ENCODE measurements around the gene TEX13D. TPM values are rescaled to one million over a fixed set of nuclear protein-coding genes. Genes with fewer than 3 reads are reported as not detected.

The TEX13D gene
- total and polyA plus RNA-seq, 4 donors, result not detected

DNA sequence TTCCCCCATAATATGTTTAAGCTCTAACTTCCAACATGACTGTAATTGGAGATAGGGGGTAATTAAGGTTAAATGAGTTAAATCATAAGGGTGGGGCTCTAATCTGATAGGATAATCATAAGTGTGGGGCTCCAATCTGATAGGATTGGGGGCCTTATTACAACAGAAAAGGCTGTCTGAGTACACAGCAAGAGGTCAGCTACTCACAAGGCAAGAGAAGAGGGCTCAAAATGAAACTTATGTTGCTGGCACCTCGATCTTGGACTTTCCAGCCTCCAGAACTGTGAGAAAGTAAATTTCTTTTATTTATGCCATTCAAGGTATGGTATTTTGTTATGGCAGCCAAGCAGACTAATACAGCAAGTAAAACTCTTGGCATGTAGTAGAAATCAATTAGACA, 30.3 kb downstream of the TEX13D start:
- no peaks in the 10 kb centered on the region for H3K27me3 ChIP-seq (ENCODE audit: control insufficient read depth in 4 of 4, insufficient read depth in 4 of 4, low read length in 3 of 4)
- H3K4me3 ChIP-seq (ENCODE audit: low read depth in 1 of 3, low read length in 3 of 3), result no peak overlapping the region
- H3K9ac ChIP-seq (ENCODE audit: low read depth in 1 of 2, low read length in 2 of 2), result no peak overlapping the region
- no peak for DNase-seq (ENCODE audit: low spot score)
- no peaks in the 10 kb centered on the region for H3K9me3 ChIP-seq (ENCODE audit: control insufficient read depth in 4 of 4, low read length in 3 of 4)
- no peaks in the 10 kb centered on the region for H3K36me3 ChIP-seq (ENCODE audit: control insufficient read depth in 4 of 4, insufficient read depth in 3 of 4, low read depth in 1 of 4, low read length in 3 of 4)
- TF ChIP-seq, protein P1, sequence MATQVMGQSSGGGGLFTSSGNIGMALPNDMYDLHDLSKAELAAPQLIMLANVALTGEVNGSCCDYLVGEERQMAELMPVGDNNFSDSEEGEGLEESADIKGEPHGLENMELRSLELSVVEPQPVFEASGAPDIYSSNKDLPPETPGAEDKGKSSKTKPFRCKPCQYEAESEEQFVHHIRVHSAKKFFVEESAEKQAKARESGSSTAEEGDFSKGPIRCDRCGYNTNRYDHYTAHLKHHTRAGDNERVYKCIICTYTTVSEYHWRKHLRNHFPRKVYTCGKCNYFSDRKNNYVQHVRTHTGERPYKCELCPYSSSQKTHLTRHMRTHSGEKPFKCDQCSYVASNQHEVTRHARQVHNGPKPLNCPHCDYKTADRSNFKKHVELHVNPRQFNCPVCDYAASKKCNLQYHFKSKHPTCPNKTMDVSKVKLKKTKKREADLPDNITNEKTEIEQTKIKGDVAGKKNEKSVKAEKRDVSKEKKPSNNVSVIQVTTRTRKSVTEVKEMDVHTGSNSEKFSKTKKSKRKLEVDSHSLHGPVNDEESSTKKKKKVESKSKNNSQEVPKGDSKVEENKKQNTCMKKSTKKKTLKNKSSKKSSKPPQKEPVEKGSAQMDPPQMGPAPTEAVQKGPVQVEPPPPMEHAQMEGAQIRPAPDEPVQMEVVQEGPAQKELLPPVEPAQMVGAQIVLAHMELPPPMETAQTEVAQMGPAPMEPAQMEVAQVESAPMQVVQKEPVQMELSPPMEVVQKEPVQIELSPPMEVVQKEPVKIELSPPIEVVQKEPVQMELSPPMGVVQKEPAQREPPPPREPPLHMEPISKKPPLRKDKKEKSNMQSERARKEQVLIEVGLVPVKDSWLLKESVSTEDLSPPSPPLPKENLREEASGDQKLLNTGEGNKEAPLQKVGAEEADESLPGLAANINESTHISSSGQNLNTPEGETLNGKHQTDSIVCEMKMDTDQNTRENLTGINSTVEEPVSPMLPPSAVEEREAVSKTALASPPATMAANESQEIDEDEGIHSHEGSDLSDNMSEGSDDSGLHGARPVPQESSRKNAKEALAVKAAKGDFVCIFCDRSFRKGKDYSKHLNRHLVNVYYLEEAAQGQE (IDR thresholded peaks at IDR 0.05), result no peak
- TF ChIP-seq JUND (IDR thresholded peaks at IDR 0.05), result no peak
- TF ChIP-seq FOXA2 (IDR thresholded peaks at IDR 0.05), result no peak
- TF ChIP-seq, protein P2, sequence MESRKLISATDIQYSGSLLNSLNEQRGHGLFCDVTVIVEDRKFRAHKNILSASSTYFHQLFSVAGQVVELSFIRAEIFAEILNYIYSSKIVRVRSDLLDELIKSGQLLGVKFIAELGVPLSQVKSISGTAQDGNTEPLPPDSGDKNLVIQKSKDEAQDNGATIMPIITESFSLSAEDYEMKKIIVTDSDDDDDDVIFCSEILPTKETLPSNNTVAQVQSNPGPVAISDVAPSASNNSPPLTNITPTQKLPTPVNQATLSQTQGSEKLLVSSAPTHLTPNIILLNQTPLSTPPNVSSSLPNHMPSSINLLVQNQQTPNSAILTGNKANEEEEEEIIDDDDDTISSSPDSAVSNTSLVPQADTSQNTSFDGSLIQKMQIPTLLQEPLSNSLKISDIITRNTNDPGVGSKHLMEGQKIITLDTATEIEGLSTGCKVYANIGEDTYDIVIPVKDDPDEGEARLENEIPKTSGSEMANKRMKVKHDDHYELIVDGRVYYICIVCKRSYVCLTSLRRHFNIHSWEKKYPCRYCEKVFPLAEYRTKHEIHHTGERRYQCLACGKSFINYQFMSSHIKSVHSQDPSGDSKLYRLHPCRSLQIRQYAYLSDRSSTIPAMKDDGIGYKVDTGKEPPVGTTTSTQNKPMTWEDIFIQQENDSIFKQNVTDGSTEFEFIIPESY (IDR thresholded peaks at IDR 0.05), result no peak
- TF ChIP-seq HNF4A (conservative IDR thresholded peaks at IDR 0.05), result no peak
- no peak for TF ChIP-seq YY1 (IDR thresholded peaks at IDR 0.05)
- TF ChIP-seq TAF1 (conservative IDR thresholded peaks at IDR 0.05), result no peak
- TF ChIP-seq, protein P3, sequence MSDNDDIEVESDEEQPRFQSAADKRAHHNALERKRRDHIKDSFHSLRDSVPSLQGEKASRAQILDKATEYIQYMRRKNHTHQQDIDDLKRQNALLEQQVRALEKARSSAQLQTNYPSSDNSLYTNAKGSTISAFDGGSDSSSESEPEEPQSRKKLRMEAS (IDR thresholded peaks at IDR 0.05), result no peak
- TF ChIP-seq SP1 (IDR thresholded peaks at IDR 0.05), result no peak
- TF ChIP-seq, protein P4, sequence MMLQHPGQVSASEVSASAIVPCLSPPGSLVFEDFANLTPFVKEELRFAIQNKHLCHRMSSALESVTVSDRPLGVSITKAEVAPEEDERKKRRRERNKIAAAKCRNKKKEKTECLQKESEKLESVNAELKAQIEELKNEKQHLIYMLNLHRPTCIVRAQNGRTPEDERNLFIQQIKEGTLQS (IDR thresholded peaks at IDR 0.05), result no peak
- no peak for TF ChIP-seq EGR1 (IDR thresholded peaks at IDR 0.05; ENCODE audit: low read depth in 2 of 2)
- no peak for TF ChIP-seq HNF4G (IDR thresholded peaks at IDR 0.05)
- TF ChIP-seq, protein P5, sequence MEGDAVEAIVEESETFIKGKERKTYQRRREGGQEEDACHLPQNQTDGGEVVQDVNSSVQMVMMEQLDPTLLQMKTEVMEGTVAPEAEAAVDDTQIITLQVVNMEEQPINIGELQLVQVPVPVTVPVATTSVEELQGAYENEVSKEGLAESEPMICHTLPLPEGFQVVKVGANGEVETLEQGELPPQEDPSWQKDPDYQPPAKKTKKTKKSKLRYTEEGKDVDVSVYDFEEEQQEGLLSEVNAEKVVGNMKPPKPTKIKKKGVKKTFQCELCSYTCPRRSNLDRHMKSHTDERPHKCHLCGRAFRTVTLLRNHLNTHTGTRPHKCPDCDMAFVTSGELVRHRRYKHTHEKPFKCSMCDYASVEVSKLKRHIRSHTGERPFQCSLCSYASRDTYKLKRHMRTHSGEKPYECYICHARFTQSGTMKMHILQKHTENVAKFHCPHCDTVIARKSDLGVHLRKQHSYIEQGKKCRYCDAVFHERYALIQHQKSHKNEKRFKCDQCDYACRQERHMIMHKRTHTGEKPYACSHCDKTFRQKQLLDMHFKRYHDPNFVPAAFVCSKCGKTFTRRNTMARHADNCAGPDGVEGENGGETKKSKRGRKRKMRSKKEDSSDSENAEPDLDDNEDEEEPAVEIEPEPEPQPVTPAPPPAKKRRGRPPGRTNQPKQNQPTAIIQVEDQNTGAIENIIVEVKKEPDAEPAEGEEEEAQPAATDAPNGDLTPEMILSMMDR (IDR thresholded peaks at IDR 0.05; ENCODE audit: low read depth, low read length, missing input control), result no peak
- no peak for TF ChIP-seq FOXA1 (IDR thresholded peaks at IDR 0.05)
- no peak for TF ChIP-seq NR2F2 (IDR thresholded peaks at IDR 0.05)
- H3K27ac ChIP-seq (ENCODE audit: low read depth in 1 of 2, low read length in 2 of 2), result no peak overlapping the region
- no peaks in the 10 kb centered on the region for H3K4me1 ChIP-seq (ENCODE audit: control insufficient read depth in 4 of 4, insufficient read depth in 4 of 4, low read length in 3 of 4)
- 88% methylated on average over 1 of the region's 1 CpG for WGBS

DNA sequence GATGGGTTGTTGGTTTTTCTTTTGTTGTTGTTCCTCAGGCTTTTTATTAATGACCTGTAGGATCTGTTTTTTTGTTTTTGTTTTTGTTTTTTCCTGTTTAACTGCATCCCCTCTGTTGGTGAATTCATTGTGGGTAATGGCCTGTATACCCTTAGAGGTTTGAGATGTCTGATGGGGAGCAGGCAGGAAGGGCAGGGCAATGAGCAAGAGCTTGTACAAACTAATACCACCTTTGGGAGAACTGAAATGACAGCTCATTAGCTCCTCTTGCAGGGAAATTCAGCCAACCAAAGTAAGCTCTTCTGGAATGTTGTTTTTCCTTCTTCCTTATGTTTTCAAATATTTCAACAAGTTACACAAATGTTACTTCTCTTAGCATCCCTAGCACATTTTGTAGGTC, 37.3 kb downstream of the TEX13D start:
- Histone ChIP-seq H3K4me1 (ENCODE audit: control insufficient read depth in 4 of 4, insufficient read depth in 4 of 4, low read length in 3 of 4) (no peaks in the 10 kb centered on the region), H3K4me3 (ENCODE audit: low read depth in 1 of 3, low read length in 3 of 3) (no peak overlapping the region), H3K36me3 (ENCODE audit: control insufficient read depth in 4 of 4, insufficient read depth in 3 of 4, low read depth in 1 of 4, low read length in 3 of 4) (no peaks in the 10 kb centered on the region), H3K27me3 (ENCODE audit: control insufficient read depth in 4 of 4, insufficient read depth in 4 of 4, low read length in 3 of 4) (no peaks in the 10 kb centered on the region), H3K9me3 (ENCODE audit: control insufficient read depth in 4 of 4, low read length in 3 of 4) (no peaks in the 10 kb centered on the region), H3K27ac (ENCODE audit: low read depth in 1 of 2, low read length in 2 of 2) (no peak overlapping the region), H3K9ac (ENCODE audit: low read depth in 1 of 2, low read length in 2 of 2) (no peak overlapping the region)
- DNase-seq (ENCODE audit: low spot score), result no peak
- TF ChIP-seq RXRA (IDR thresholded peaks at IDR 0.05) (no peak), HNF4G (IDR thresholded peaks at IDR 0.05) (no peak), SP1 (IDR thresholded peaks at IDR 0.05) (no peak), TAF1 (conservative IDR thresholded peaks at IDR 0.05) (no peak), FOXA1 (IDR thresholded peaks at IDR 0.05) (no peak), NR2F2 (IDR thresholded peaks at IDR 0.05) (no peak), YY1 (IDR thresholded peaks at IDR 0.05) (no peak), JUND (IDR thresholded peaks at IDR 0.05) (no peak), EGR1 (IDR thresholded peaks at IDR 0.05; ENCODE audit: low read depth in 2 of 2) (no peak), GABPA (IDR thresholded peaks at IDR 0.05 in 1 of 2, conservative IDR thresholded peaks at IDR 0.05 in 1 of 2) (no peak), RAD21 (IDR thresholded peaks at IDR 0.05) (no peak)
- TF ChIP-seq, protein P4 (IDR thresholded peaks at IDR 0.05), result no peak
- TF ChIP-seq, protein P1 (IDR thresholded peaks at IDR 0.05), result no peak
